ENCODE results near the gene LPIN3.
A peak's percentile ranks its signal among the peaks of the same experiment; 100 is the strongest.

The LPIN3 gene

GRCh38 chr20:41320976-41321375 lies 19.6 kb upstream of the LPIN3 start:
- DNase-seq (ENCODE audit: low read depth in 2 of 2): no peak
- TF ChIP-seq CTCF (IDR thresholded peaks at IDR 0.05; ENCODE audit: low read depth, low read length): no peak

GRCh38 chr20:41327178-41327577 lies 13.4 kb upstream of the LPIN3 start:
- no peak for DNase-seq (ENCODE audit: low read depth in 2 of 2)
- H3K4me3 ChIP-seq (replicated peaks in 1 of 2; ENCODE audit: low read depth in 2 of 2, low read length in 2 of 2): no peak overlapping the region
- no peak for TF ChIP-seq CTCF (IDR thresholded peaks at IDR 0.05; ENCODE audit: low read depth, low read length)

More at GRCh38 chr20:41320976-41321375, 19.6 kb upstream of the LPIN3 start:
- no peak overlapping the region for H3K4me3 ChIP-seq (replicated peaks in 1 of 2; ENCODE audit: low read depth in 2 of 2, low read length in 2 of 2)

- peak; percentile 93 to 99 for DNase-seq (ENCODE audit: low read depth in 2 of 2)
- no peak for TF ChIP-seq CTCF (IDR thresholded peaks at IDR 0.05; ENCODE audit: low read depth, low read length)
- no peak overlapping the region for H3K4me3 ChIP-seq (replicated peaks in 1 of 2; ENCODE audit: low read depth in 2 of 2, low read length in 2 of 2)
These were observed 10.9 kb upstream of the LPIN3 start for GRCh38 chr20:41329435-41330342.

GRCh38 chr20:41330343-41330720 lies 10.3 kb upstream of the LPIN3 start:
- peak in 1 of 2 donors; percentile 64 for DNase-seq (ENCODE audit: low read depth in 2 of 2)
- H3K4me3 ChIP-seq (replicated peaks in 1 of 2; ENCODE audit: low read depth in 2 of 2, low read length in 2 of 2): no peak overlapping the region
- no peak for TF ChIP-seq CTCF (IDR thresholded peaks at IDR 0.05; ENCODE audit: low read depth, low read length)

- H3K4me3 ChIP-seq (replicated peaks in 1 of 2; ENCODE audit: low read depth in 2 of 2, low read length in 2 of 2): no peak overlapping the region
- DNase-seq (ENCODE audit: low read depth in 2 of 2): no peak
- TF ChIP-seq CTCF (IDR thresholded peaks at IDR 0.05; ENCODE audit: low read depth, low read length): no peak
These were observed 9.7 kb upstream of the LPIN3 start for GRCh38 chr20:41330941-41331340.

GRCh38 chr20:41331731-41332130 lies 8.9 kb upstream of the LPIN3 start:
- no peak overlapping the region for H3K4me3 ChIP-seq (replicated peaks in 1 of 2; ENCODE audit: low read depth in 2 of 2, low read length in 2 of 2)
- DNase-seq (ENCODE audit: low read depth in 2 of 2): no peak
- TF ChIP-seq CTCF (IDR thresholded peaks at IDR 0.05; ENCODE audit: low read depth, low read length): no peak
